OCI-LY3 (cell line): Measurements from ENCODE around the gene MGMT.

Source experiments
- CTCF ChIP-seq: fragments of 200-600, 300-600 bp; sonication (generic); IDR thresholded peaks from 2 replicates; pipeline ENCODE4 v1.5.1; 2014; ENCODE audit warnings: antibody characterized with exemption, low read length, low read depth
- EZH2phosphoT487 ChIP-seq: fragments of 200-600 bp; shearing (Covaris generic); IDR thresholded peaks from 2 replicates; pipeline ENCODE4 v1.6.1; 2018; ENCODE audit warnings: antibody characterized with exemption, mixed run types, low read depth

DNA sequence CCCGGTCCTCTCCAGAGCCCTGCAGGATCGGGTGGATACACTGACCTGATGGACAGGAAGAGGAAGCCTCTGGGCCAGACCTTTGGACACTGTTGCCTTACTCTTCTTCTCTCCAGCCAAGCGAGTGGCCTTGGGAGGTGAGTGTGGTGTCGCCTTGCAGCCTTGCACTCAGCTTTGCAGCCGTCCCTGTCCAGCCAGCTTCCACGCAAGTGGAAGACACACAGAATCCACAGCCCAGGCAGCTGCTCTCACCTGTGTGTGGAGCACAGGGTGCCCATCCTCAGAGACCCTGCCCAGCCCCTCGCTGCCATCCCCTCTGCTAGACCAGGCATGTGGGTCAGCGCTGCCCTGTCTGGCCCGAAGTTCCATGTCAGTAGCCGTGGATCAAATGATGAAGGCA, 258.0 kb downstream of the MGMT start:
- TF ChIP-seq CTCF (no peak), EZH2phosphoT487 (no peak)
